Measurements from ENCODE around the gene WDR77. TPM values are rescaled to one million over a fixed set of nuclear protein-coding genes. Genes with fewer than 3 reads are reported as not detected.

WDR77 gene
- total and polyA plus RNA-seq, 2 experiments from 2014 or later, result 39.3 to 109 TPM

GRCh38 chr1:111392460-111392945, 56.6 kb downstream of the WDR77 start:
- no peak overlapping the region for H3K4me3 ChIP-seq
- DNase-seq (ENCODE audit: low read depth in 1 of 2, low spot score in 1 of 2), result no peak
- H3K4me1 ChIP-seq (ENCODE audit: low read depth), result no peaks in the 10 kb centered on the region
- TF ChIP-seq CTCF (IDR thresholded peaks at IDR 0.05; ENCODE audit: low read depth, low read length), result no peak
- H3K27me3 ChIP-seq, result no peaks in the 10 kb centered on the region
- no peaks in the 10 kb centered on the region for H3K9me3 ChIP-seq (ENCODE audit: low read depth)
- no peaks in the 10 kb centered on the region for H3K36me3 ChIP-seq
- H3K27ac ChIP-seq, result no peak overlapping the region

DNA sequence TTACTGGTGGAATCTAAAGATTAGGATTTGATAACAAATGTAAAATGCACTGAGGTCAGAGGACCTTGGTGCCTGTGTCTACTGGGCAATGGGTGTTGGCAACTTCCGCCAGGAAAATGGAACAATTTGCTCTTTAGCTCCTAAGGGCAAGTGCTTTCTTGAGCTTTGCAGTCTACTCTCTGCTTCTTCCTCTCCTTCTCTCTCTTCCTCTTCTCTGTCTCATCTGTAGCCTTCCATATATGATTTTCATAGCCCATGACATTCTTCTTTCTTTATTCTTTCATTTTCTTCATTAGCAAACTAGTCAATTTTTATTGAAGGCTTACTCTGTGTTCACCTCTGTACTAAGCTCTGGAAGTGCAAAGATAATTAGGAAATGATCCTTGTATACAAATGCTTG, 57.0 kb downstream of the WDR77 start:
- no peak for TF ChIP-seq CTCF (IDR thresholded peaks at IDR 0.05; ENCODE audit: low read depth, low read length)
- Histone ChIP-seq H3K4me1 (ENCODE audit: low read depth) (no peaks in the 10 kb centered on the region), H3K9me3 (ENCODE audit: low read depth) (no peaks in the 10 kb centered on the region), H3K27me3 (no peaks in the 10 kb centered on the region), H3K36me3 (no peaks in the 10 kb centered on the region), H3K4me3 (no peak overlapping the region), H3K27ac (no peak overlapping the region)
- DNase-seq (ENCODE audit: low read depth in 1 of 2, low spot score in 1 of 2), result no peak

Other genes starting within 250 kb of the WDR77 start
- 0.25 and 1.1 TPM in 2 replicates for gene DENND2D, start 248.6 kb downstream of the WDR77 start, total RNA-seq
- gene DENND2D, start 248.6 kb downstream of the WDR77 start, polyA plus RNA-seq, result 0.37 and 2.3 TPM in 2 replicates
- not detected in 2 replicates for gene CHI3L2, start 221.5 kb downstream of the WDR77 start, total RNA-seq
- gene CHI3L2, start 221.5 kb downstream of the WDR77 start, polyA plus RNA-seq, result 0.21 and 0.50 TPM in 2 replicates
- gene CHIA, start 158.4 kb downstream of the WDR77 start, total RNA-seq, result not detected in 2 replicates
- gene CHIA, start 158.4 kb downstream of the WDR77 start, polyA plus RNA-seq, result not detected in 2 replicates
- gene OVGP1, start 21.5 kb downstream of the WDR77 start, total RNA-seq, result 1.5 and 7.8 TPM in 2 replicates
- gene OVGP1, start 21.5 kb downstream of the WDR77 start, polyA plus RNA-seq, result 1.8 and 3.1 TPM in 2 replicates
- 247 and 438 TPM in 2 replicates for gene ATP5PB, start 208 bp upstream of the WDR77 start, total RNA-seq
- gene ATP5PB, start 208 bp upstream of the WDR77 start, polyA plus RNA-seq, result 512 and 601 TPM in 2 replicates
- 2.0 and 2.3 TPM in 2 replicates for gene C1orf162, start 24.7 kb upstream of the WDR77 start, total RNA-seq
- gene C1orf162, start 24.7 kb upstream of the WDR77 start, polyA plus RNA-seq, result 0.99 and 3.2 TPM in 2 replicates
- gene ADORA3, start 54.4 kb upstream of the WDR77 start, total RNA-seq, result not detected in 2 replicates
- not detected in 2 replicates for gene ADORA3, start 54.4 kb upstream of the WDR77 start, polyA plus RNA-seq
- not detected in 2 replicates for gene TMIGD3, start 54.4 kb upstream of the WDR77 start, total RNA-seq
- gene TMIGD3, start 54.4 kb upstream of the WDR77 start, polyA plus RNA-seq, result not detected in 2 replicates
- 9.2 and 13.5 TPM in 2 replicates for gene RAP1A, start 170.5 kb upstream of the WDR77 start, total RNA-seq
- 18.3 and 24.9 TPM in 2 replicates for gene RAP1A, start 170.5 kb upstream of the WDR77 start, polyA plus RNA-seq

Data from cardiac muscle cell (in vitro differentiated cells and primary cell).